Measurements from ENCODE around the gene RALGPS1. TPM values are rescaled to one million over a fixed set of nuclear protein-coding genes. Genes with fewer than 3 reads are reported as not detected.

Gene RALGPS1
- polyA plus RNA-seq, 2 of the 4 experiments (the other 2 are of a cell fraction) = 5.0 to 7.9 TPM

DNA sequence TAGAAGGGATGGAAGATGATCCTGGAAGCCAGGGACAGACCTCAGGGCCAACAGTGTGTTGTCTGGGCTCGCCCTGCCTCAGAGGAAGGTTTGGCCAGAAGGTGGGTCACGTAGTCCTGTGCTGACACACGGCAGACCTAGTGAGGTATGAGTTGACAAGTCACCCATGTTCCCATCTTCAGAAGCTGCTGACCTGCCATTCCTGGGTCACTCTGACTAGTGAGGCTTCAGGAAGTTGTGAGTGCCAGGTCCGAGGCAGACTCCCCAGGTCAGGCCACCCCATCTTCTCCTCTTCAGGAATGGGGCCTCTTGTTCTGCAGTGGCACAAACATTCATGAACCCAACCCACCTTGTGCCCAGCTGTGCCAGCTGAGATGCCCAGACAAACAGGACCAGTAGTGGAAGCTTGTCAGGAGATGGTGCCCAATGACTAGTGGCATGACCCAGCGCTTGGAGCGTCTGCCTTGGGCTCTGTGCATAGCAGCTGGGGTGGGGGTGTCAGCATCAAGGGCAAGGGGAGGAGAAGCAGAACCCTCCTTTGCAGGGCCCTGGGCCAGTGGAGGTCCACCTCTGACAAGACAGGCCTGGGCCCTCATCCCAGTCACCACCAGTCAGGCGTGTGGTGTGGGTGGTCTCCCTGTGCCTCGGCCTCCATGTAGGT is 224.6 kb downstream of the RALGPS1 start:
- ChIA-PET POLR2A (no interaction called here), CTCF (no interaction called here)
- Histone ChIP-seq H3K9me3 (no peaks in the 10 kb centered on the region), H3K4me3 (no peak overlapping the region), H3K27ac (no peak overlapping the region), H3K4me2 (no peak overlapping the region), H3K4me1 (peaks cover 11% of the 10 kb centered on the region; the same call in 2 of the 3 replicates)
- FAIRE-seq = no peak
- no peak for ATAC-seq
- TF ChIP-seq ZNF302 (CRISPR knock-in tag; IDR thresholded peaks at IDR 0.05) = no peak
- TF ChIP-seq ZC3H11A (IDR thresholded peaks at IDR 0.05) = no peak
- TF ChIP-seq, protein P1, sequence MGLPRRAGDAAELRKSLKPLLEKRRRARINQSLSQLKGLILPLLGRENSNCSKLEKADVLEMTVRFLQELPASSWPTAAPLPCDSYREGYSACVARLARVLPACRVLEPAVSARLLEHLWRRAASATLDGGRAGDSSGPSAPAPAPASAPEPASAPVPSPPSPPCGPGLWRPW (IDR thresholded peaks at IDR 0.05) = no peak
- no peak for TF ChIP-seq RFX5 (IDR thresholded peaks at IDR 0.05)
- TF ChIP-seq ZFP36 (IDR thresholded peaks at IDR 0.05; ENCODE audit: borderline replicate concordance, partially characterized antibody) = no peak
- TF ChIP-seq, protein P2, sequence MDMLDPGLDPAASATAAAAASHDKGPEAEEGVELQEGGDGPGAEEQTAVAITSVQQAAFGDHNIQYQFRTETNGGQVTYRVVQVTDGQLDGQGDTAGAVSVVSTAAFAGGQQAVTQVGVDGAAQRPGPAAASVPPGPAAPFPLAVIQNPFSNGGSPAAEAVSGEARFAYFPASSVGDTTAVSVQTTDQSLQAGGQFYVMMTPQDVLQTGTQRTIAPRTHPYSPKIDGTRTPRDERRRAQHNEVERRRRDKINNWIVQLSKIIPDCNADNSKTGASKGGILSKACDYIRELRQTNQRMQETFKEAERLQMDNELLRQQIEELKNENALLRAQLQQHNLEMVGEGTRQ (IDR thresholded peaks at IDR 0.05) = no peak
- TF ChIP-seq RNF2 (IDR thresholded peaks at IDR 0.05; ENCODE audit: borderline replicate concordance, low read depth) = no peak
- TF ChIP-seq PHF8 (IDR thresholded peaks at IDR 0.05; ENCODE audit: borderline replicate concordance, low read depth) = no peak
- TF ChIP-seq MYC (IDR thresholded peaks at IDR 0.05; ENCODE audit: borderline replicate concordance, low read length) = no peak
- no peak for TF ChIP-seq CBX2 (IDR thresholded peaks at IDR 0.05; ENCODE audit: borderline replicate concordance, low read depth)
- no peak for TF ChIP-seq TP53 (CRISPR knock-in tag; IDR thresholded peaks at IDR 0.05)
- TF ChIP-seq NFE2L2 (conservative IDR thresholded peaks at IDR 0.05; ENCODE audit: low read length) = no peak
- TF ChIP-seq EHMT2 (IDR thresholded peaks at IDR 0.05; ENCODE audit: low read depth) = no peak
- TF ChIP-seq CHD4 (IDR thresholded peaks at IDR 0.05; ENCODE audit: borderline replicate concordance) = no peak
- TF ChIP-seq JUNB (IDR thresholded peaks at IDR 0.05) = no peak
- no peak for DNase-seq (ENCODE audit: low read depth in 1 of 2, low spot score in 1 of 2)
- 87% methylated on average over 8 of the region's 8 CpGs for WGBS (ENCODE audit: missing lambda C conversion rate)

DNA sequence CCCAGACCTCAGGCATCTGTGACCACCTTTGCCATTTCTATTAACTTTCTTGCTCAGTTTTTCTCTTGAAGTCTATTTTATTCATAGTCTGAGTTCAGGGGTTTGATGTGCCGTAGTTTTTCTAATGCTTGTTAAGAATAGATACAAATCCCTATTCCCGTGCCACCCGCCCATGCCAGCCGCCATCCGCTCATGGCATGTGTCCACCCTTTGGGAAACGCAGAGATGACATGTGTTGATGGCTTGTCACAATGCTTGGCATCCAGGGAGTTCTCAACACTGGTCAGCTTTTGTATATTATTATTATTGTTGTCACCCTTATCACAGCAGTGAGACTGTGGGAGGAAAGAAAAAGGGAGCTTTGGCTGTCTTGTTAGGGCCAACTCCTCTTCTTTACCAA is 225.2 kb downstream of the RALGPS1 start:
- ChIA-PET CTCF (no interaction called here), POLR2A (no interaction called here)
- FAIRE-seq (no peak), ATAC-seq (no peak), DNase-seq (ENCODE audit: low read depth in 1 of 2, low spot score in 1 of 2) (no peak)
- WGBS (ENCODE audit: missing lambda C conversion rate) = 90% methylated on average over 6 of the region's 6 CpGs
- Histone ChIP-seq H3K9me3 (no peaks in the 10 kb centered on the region), H3K4me3 (no peak overlapping the region), H3K4me2 (no peak overlapping the region), H3K27ac (no peak overlapping the region), H3K4me1 (peaks cover 11% of the 10 kb centered on the region; the same call in 2 of the 3 replicates)
- TF ChIP-seq CHD2 (IDR thresholded peaks at IDR 0.05; ENCODE audit: low read length, partially characterized antibody) (no peak), CBX8 (IDR thresholded peaks at IDR 0.05) (no peak), HDAC2 (IDR thresholded peaks at IDR 0.05) (no peak), ZC3H11A (IDR thresholded peaks at IDR 0.05) (no peak), CBX2 (IDR thresholded peaks at IDR 0.05; ENCODE audit: borderline replicate concordance, low read depth) (no peak), FOSL2 (IDR thresholded peaks at IDR 0.05) (no peak), FOSL2 (CRISPR knock-in tag; IDR thresholded peaks at IDR 0.05) (no peak), HOXB5 (CRISPR knock-in tag; IDR thresholded peaks at IDR 0.05) (no peak), POLR2A (IDR thresholded peaks at IDR 0.05; ENCODE audit: low read length) (no peak), SMC3 (IDR thresholded peaks at IDR 0.05) (no peak), FOXS1 (CRISPR knock-in tag; IDR thresholded peaks at IDR 0.05) (no peak), NPAS2 (CRISPR knock-in tag; IDR thresholded peaks at IDR 0.05; ENCODE audit: borderline replicate concordance) (no peak), NFE2L2 (conservative IDR thresholded peaks at IDR 0.05; ENCODE audit: low read length) (no peak), TFCP2L1 (CRISPR knock-in tag; IDR thresholded peaks at IDR 0.05) (no peak), KDM5A (IDR thresholded peaks at IDR 0.05) (no peak), TP53 (CRISPR knock-in tag; IDR thresholded peaks at IDR 0.05) (no peak)
- TF ChIP-seq, protein P3, sequence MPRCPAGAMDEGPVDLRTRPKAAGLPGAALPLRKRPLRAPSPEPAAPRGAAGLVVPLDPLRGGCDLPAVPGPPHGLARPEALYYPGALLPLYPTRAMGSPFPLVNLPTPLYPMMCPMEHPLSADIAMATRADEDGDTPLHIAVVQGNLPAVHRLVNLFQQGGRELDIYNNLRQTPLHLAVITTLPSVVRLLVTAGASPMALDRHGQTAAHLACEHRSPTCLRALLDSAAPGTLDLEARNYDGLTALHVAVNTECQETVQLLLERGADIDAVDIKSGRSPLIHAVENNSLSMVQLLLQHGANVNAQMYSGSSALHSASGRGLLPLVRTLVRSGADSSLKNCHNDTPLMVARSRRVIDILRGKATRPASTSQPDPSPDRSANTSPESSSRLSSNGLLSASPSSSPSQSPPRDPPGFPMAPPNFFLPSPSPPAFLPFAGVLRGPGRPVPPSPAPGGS (IDR thresholded peaks at IDR 0.05) = no peak
- TF ChIP-seq, protein P4, sequence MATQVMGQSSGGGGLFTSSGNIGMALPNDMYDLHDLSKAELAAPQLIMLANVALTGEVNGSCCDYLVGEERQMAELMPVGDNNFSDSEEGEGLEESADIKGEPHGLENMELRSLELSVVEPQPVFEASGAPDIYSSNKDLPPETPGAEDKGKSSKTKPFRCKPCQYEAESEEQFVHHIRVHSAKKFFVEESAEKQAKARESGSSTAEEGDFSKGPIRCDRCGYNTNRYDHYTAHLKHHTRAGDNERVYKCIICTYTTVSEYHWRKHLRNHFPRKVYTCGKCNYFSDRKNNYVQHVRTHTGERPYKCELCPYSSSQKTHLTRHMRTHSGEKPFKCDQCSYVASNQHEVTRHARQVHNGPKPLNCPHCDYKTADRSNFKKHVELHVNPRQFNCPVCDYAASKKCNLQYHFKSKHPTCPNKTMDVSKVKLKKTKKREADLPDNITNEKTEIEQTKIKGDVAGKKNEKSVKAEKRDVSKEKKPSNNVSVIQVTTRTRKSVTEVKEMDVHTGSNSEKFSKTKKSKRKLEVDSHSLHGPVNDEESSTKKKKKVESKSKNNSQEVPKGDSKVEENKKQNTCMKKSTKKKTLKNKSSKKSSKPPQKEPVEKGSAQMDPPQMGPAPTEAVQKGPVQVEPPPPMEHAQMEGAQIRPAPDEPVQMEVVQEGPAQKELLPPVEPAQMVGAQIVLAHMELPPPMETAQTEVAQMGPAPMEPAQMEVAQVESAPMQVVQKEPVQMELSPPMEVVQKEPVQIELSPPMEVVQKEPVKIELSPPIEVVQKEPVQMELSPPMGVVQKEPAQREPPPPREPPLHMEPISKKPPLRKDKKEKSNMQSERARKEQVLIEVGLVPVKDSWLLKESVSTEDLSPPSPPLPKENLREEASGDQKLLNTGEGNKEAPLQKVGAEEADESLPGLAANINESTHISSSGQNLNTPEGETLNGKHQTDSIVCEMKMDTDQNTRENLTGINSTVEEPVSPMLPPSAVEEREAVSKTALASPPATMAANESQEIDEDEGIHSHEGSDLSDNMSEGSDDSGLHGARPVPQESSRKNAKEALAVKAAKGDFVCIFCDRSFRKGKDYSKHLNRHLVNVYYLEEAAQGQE (IDR thresholded peaks at IDR 0.05) = no peak
- TF ChIP-seq, protein P5, sequence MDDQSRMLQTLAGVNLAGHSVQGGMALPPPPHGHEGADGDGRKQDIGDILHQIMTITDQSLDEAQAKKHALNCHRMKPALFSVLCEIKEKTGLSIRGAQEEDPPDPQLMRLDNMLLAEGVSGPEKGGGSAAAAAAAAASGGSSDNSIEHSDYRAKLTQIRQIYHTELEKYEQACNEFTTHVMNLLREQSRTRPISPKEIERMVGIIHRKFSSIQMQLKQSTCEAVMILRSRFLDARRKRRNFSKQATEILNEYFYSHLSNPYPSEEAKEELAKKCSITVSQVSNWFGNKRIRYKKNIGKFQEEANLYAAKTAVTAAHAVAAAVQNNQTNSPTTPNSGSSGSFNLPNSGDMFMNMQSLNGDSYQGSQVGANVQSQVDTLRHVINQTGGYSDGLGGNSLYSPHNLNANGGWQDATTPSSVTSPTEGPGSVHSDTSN (IDR thresholded peaks at IDR 0.05) = no peak
- TF ChIP-seq, protein P6, sequence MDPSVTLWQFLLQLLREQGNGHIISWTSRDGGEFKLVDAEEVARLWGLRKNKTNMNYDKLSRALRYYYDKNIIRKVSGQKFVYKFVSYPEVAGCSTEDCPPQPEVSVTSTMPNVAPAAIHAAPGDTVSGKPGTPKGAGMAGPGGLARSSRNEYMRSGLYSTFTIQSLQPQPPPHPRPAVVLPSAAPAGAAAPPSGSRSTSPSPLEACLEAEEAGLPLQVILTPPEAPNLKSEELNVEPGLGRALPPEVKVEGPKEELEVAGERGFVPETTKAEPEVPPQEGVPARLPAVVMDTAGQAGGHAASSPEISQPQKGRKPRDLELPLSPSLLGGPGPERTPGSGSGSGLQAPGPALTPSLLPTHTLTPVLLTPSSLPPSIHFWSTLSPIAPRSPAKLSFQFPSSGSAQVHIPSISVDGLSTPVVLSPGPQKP (IDR thresholded peaks at IDR 0.05; ENCODE audit: low read depth, low read length) = no peak

Data from A549 (cell line).